GM10266 (cell line): ENCODE results near the gene C16orf96.

Experiments used
- DNase-seq: peaks from one replicate; pipeline ENCODE4 v3.0.0; 2012; ENCODE audit errors: extremely low spot score
- CTCF ChIP-seq: IDR thresholded peaks from 2 replicates; pipeline ENCODE4 v1.5.1; 2012; ENCODE audit warnings: mild to moderate bottlenecking, low read depth; ENCODE audit not compliant: control insufficient read depth, insufficient read depth; ENCODE audit errors: missing control alignments

The C16orf96 gene

GRCh38 chr16:4591706-4592470 is 35.7 kb downstream of the C16orf96 start:
- DNase-seq: no peak
- TF ChIP-seq CTCF: no peak

- no peak for DNase-seq
Measured at GRCh38 chr16:4593086-4593485, 36.9 kb downstream of the C16orf96 start.

GRCh38 chr16:4594433-4595410 is 38.6 kb downstream of the C16orf96 start:
- TF ChIP-seq CTCF: no peak
- DNase-seq: no peak

More at GRCh38 chr16:4593086-4593485, 36.9 kb downstream of the C16orf96 start:
- TF ChIP-seq CTCF: no peak

- TF ChIP-seq CTCF: no peak
Measured at GRCh38 chr16:4597174-4597573, 41.0 kb downstream of the C16orf96 start.

GRCh38 chr16:4599037-4599436 is 42.9 kb downstream of the C16orf96 start:
- no peak for TF ChIP-seq CTCF
- DNase-seq: no peak

More at GRCh38 chr16:4597174-4597573, 41.0 kb downstream of the C16orf96 start:
- no peak for DNase-seq

- DNase-seq: no peak
- no peak for TF ChIP-seq CTCF
Measured at GRCh38 chr16:4599545-4599944, 43.4 kb downstream of the C16orf96 start.
